K562 (cell line): ENCODE measurements around the gene CUEDC2. TPM values are rescaled to one million over a fixed set of nuclear protein-coding genes. Genes with fewer than 3 reads are reported as not detected.
A peak's percentile ranks its signal among the peaks of the same experiment; 100 is the strongest.

Source experiments
- BRD4 ChIP-seq: fragments of 200-600 bp; sonication (generic); IDR thresholded peaks from 2 replicates; pipeline ENCODE4 v1.6.1; 2017; ENCODE audit warnings: inconsistent platforms
- CEBPB ChIP-seq: fragments of 450-650 bp; IDR thresholded peaks from 2 replicates; pipeline ENCODE4 v1.6.1; 2016; ENCODE audit warnings: missing genetic modification characterization, missing compliant biosample characterization
- DACH1 ChIP-seq: fragments of 450-650 bp; IDR thresholded peaks from 2 replicates; pipeline ENCODE4 v1.6.1; 2018; ENCODE audit not compliant: partially characterized antibody
- E2F6 ChIP-seq, 2 experiments: IDR thresholded peaks; 2 replicates each; pipeline ENCODE4 v1.6.1; 2011; ENCODE audit warnings: borderline replicate concordance in 1 of 2, control low read depth in 1 of 2, low read depth in 1 of 2, low read length in 1 of 2, mild to moderate bottlenecking in 1 of 2, mixed read lengths in 1 of 2, moderate library complexity in 1 of 2; ENCODE audit not compliant: insufficient read depth in 1 of 2, insufficient read length in 1 of 2, poor library complexity in 1 of 2, severe bottlenecking in 1 of 2; ENCODE audit errors: extremely low read depth in 1 of 2
- EGR1 ChIP-seq: fragments of 450-650 bp; conservative IDR thresholded peaks from 2 replicates; pipeline ENCODE4 v1.6.1; 2017; ENCODE audit warnings: mild to moderate bottlenecking
- HDAC8 ChIP-seq: fragments of 450-650 bp; IDR thresholded peaks from 2 replicates; pipeline ENCODE4 v1.6.1; 2016; ENCODE audit warnings: mild to moderate bottlenecking, missing genetic modification characterization, moderate library complexity, missing compliant biosample characterization
- LCOR ChIP-seq: sonication (generic); formaldehyde crosslinking; IDR thresholded peaks from 2 replicates; pipeline ENCODE4 v1.8.0; 2022; ENCODE audit warnings: mild to moderate bottlenecking, missing genetic modification reagents
- MEF2D ChIP-seq: conservative IDR thresholded peaks from 2 replicates; pipeline ENCODE4 v1.6.1; 2016; ENCODE audit warnings: low read depth, missing genetic modification characterization, missing compliant biosample characterization
- NKRF ChIP-seq: fragments of 450-650 bp; IDR thresholded peaks from 2 replicates; pipeline ENCODE4 v1.6.1; 2016; ENCODE audit warnings: borderline replicate concordance
- RBM25 ChIP-seq: fragments of 200-400 bp; formaldehyde crosslinking; IDR thresholded peaks from 2 replicates; pipeline ENCODE4 v1.6.1; 2018; ENCODE audit warnings: low read length, low read depth, moderate library complexity; ENCODE audit not compliant: severe bottlenecking
- REST ChIP-seq, 2 experiments: fragments of 450-650 bp; formaldehyde crosslinking in 1 of 2; IDR thresholded peaks; 2 replicates each; pipeline versions ENCODE4 v1.4.0 to v1.6.1; 2014 to 2020; ENCODE audit warnings: mild to moderate bottlenecking in 2 of 2, borderline replicate concordance in 1 of 2, low read depth in 1 of 2
- YY1 ChIP-seq, 3 experiments: IDR thresholded peaks; 2 replicates each; pipeline ENCODE4 v1.6.1; 2011; ENCODE audit warnings: low read length in 2 of 3, mild to moderate bottlenecking in 2 of 3, moderate library complexity in 2 of 3, borderline replicate concordance in 1 of 3, control low read depth in 1 of 3, low read depth in 1 of 3; ENCODE audit not compliant: insufficient read depth in 3 of 3, insufficient replicate concordance in 2 of 3, control insufficient read depth in 1 of 3, insufficient read length in 1 of 3; ENCODE audit errors: extremely low read depth in 1 of 3
- ZNF41 ChIP-seq: fragments of 250-450 bp; sonication (Bioruptor Pico); conservative IDR thresholded peaks from 2 replicates; pipeline ENCODE4 v1.4.0; 2020; ENCODE audit warnings: mild to moderate bottlenecking
- ZSCAN32 ChIP-seq: fragments of 450-650 bp; formaldehyde crosslinking; IDR thresholded peaks from 2 replicates; pipeline ENCODE4 v1.4.0; 2020; ENCODE audit warnings: mild to moderate bottlenecking, moderate library complexity
- polyA plus RNA-seq, 8 experiments: library from polyadenylated mRNA; depleted of rRNA in 4 of 8; stranded (reverse) in 5 of 8; unstranded in 3 of 8; fragments of >200 nt; fragmentation: Nextera tagmentation in 2 of 8; fragmentation: Illumina TruSeq in 1 of 8; extraction: Ambion mirVana in 2 of 8; extraction: Trizol in 1 of 8; gene quantifications; 2 replicates each; pipeline versions ENCODE4 v1.2.1 to v1.2.3, GENCODE V29; 2011 to 2014; ENCODE audit warnings: inconsistent platforms in 1 of 8, missing spikeins in 1 of 8
- total RNA-seq, 7 experiments: library from RNA; depleted of rRNA in 6 of 7; stranded (reverse); fragments of >200 nt in 6 of 7; fragmentation: Illumina TruSeq in 2 of 7; extraction: Trizol in 2 of 7; gene quantifications; 2 replicates each; pipeline versions ENCODE4 v1.2.1 to v1.2.3, GENCODE V29; 2011 to 2021; ENCODE audit warnings: low replicate concordance in 1 of 7

Gene CUEDC2
- total and polyA plus RNA-seq, 9 of the 15 experiments (the other 6 are each of a cell fraction or from before 2014, with no cell fraction given) = 8.5 to 48.9 (median 27.4) TPM

GRCh38 chr10:102461187-102462054, 29.0 kb upstream of the CUEDC2 start (continued):
- TF ChIP-seq LCOR = no peak
- TF ChIP-seq BRD4 = no peak
- TF ChIP-seq YY1 (IDR thresholded peaks at IDR 0.05; ENCODE audit: borderline replicate concordance in 1 of 3, control insufficient read depth in 1 of 3, extremely low read depth in 1 of 3, insufficient read depth in 3 of 3, insufficient read length in 1 of 3, insufficient replicate concordance in 2 of 3, low read depth in 1 of 3, low read length in 2 of 3) = peak; percentile 97 to 100 (median 100)
- TF ChIP-seq E2F6 (IDR thresholded peaks at IDR 0.05; ENCODE audit: borderline replicate concordance in 1 of 2, extremely low read depth in 1 of 2, insufficient read depth in 1 of 2, insufficient read length in 1 of 2, low read depth in 1 of 2, low read length in 1 of 2, poor library complexity in 1 of 2, severe bottlenecking in 1 of 2) = peak; percentile 86 to 96
- TF ChIP-seq RBM25 = peak; percentile 63
- 0 out of 2 replicates have a peak, but pooled peaks have one; percentile 48 for TF ChIP-seq NKRF
- TF ChIP-seq CEBPB = no peak
- peak; percentile 86 for TF ChIP-seq REST (IDR thresholded peaks at IDR 0.05; ENCODE audit: borderline replicate concordance)
- TF ChIP-seq REST (CRISPR knock-in tag; IDR thresholded peaks at IDR 0.05; ENCODE audit: low read depth) = peak; percentile 74
- TF ChIP-seq DACH1 = no peak
- TF ChIP-seq EGR1 = peak; percentile 88
- TF ChIP-seq ZNF41 (CRISPR knock-in tag) = no peak
- no peak for TF ChIP-seq HDAC8 (tag)
- no peak for TF ChIP-seq MEF2D (tag)
- no peak for TF ChIP-seq ZSCAN32 (CRISPR knock-in tag)
